GM19240 (cell line): ENCODE data around the gene PRR36.
"Not testable (repeated sequence)": the region's sequence is repeated elsewhere in the genome, so short reads cannot be mapped to it uniquely, and the experiment has no call there.

ENCODE experiments used
- DNase-seq: peaks from one replicate; pipeline ENCODE4 v3.0.0; 2011; ENCODE audit warnings: low spot score; ENCODE audit not compliant: insufficient read length

PRR36 gene

GRCh38 chr19:7874076-7874896, at the start of gene PRR36:
TSS of gene PRR36 (minus strand) at chr19:7874390. CDS start at chr19:7873689, 701 bp downstream.
- no peak for DNase-seq

GRCh38 chr19:7923295-7924191, 49.4 kb upstream of the PRR36 start:
- no peak for DNase-seq

GRCh38 chr19:7922836-7923195, 48.6 kb upstream of the PRR36 start:
- no peak for DNase-seq

- no peak for DNase-seq
These were observed 48.0 kb upstream of the PRR36 start for GRCh38 chr19:7921967-7922835.

- no peak for DNase-seq
These were observed 47.2 kb upstream of the PRR36 start for GRCh38 chr19:7921302-7921966.

- DNase-seq = peak; percentile 81
These were observed 46.5 kb upstream of the PRR36 start for GRCh38 chr19:7920519-7921301.

GRCh38 chr19:7919610-7920518, 45.7 kb upstream of the PRR36 start, which contains the start of gene SNAPC2:
TSS of gene SNAPC2 (plus strand) at chr19:7920338. CDS start at chr19:7920367, 29 bp downstream.
- peak; percentile 95 for DNase-seq

- DNase-seq = no peak
These were observed 44.6 kb upstream of the PRR36 start for GRCh38 chr19:7918615-7919421.

GRCh38 chr19:7918062-7918614, 43.9 kb upstream of the PRR36 start:
- DNase-seq = not testable (repeated sequence)

GRCh38 chr19:7917267-7918061, 43.3 kb upstream of the PRR36 start:
- DNase-seq = peak; percentile 59

- no peak for DNase-seq
These were observed 42.7 kb upstream of the PRR36 start for GRCh38 chr19:7916955-7917266.

GRCh38 chr19:7916103-7916954, 42.1 kb upstream of the PRR36 start:
- no peak for DNase-seq

- DNase-seq = no peak
These were observed 41.3 kb upstream of the PRR36 start for GRCh38 chr19:7915250-7916102.

GRCh38 chr19:7914598-7915045, 40.4 kb upstream of the PRR36 start, which contains the start of gene TGFBR3L:
TSS of gene TGFBR3L (plus strand) at chr19:7914830.
- DNase-seq = no peak

- no peak for DNase-seq
These were observed 39.9 kb upstream of the PRR36 start for GRCh38 chr19:7914099-7914498.
